HFF-Myc (cell line): Measurements from ENCODE around the gene DIP2B.

Experiments
- DNase-seq: peaks from one replicate; pipeline ENCODE4 v3.0.0-alpha.2; 2011; ENCODE audit warnings: low read depth; ENCODE audit errors: extremely low read depth
- H3K4me3 ChIP-seq: replicated peaks from 2 replicates; pipeline ENCODE4 v1.5.1; 2011; ENCODE audit warnings: low read depth, mild to moderate bottlenecking, control low read depth, low read length
- CTCF ChIP-seq: IDR thresholded peaks from 2 replicates; pipeline ENCODE4 v1.5.1; 2012; ENCODE audit warnings: mild to moderate bottlenecking, low read depth, low read length, control low read depth; ENCODE audit errors: missing control alignments

DIP2B gene

DNA sequence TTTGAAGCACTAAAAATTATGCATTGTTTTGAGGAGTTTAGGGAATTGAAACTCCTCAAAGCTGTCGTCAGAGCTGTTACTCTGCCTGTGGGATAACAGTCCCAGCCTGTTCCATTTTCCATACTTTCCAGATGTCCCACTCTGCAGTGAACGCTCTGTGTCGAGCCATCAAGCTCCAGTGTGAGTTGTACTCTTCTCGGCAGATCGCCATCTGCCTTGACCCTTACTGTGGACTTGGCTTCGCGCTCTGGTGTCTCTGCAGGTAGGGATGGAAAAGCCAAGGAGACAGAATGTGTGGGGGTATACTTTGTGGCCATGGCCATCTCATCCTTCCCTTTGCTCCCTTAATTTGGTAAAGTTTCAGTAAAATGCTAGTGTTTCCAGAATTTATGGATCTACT lies 223.6 kb downstream of the DIP2B start:
- no peak for TF ChIP-seq CTCF
- H3K4me3 ChIP-seq = no peak overlapping the region
- DNase-seq = no peak

DNA sequence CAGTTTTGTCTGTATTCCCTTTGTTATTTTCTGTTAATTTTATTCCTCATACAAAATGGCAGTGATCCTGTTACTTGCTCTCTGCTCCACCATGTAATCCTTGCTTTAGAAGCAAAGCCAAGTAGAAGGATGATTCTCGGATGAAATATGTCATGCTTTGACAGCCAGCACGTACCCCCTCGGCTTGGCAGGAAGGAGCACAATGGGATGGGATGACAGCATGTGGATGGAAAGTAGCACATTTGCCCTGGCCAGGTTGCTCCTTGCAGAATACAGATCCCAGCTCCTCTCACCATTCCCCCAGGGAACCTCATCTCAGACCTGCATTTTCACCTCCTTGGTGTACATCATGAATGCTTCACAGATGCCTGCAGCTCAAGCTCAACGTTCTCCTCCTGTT lies 224.1 kb downstream of the DIP2B start:
- no peak for DNase-seq
- H3K4me3 ChIP-seq = no peak overlapping the region
- TF ChIP-seq CTCF = no peak

DNA sequence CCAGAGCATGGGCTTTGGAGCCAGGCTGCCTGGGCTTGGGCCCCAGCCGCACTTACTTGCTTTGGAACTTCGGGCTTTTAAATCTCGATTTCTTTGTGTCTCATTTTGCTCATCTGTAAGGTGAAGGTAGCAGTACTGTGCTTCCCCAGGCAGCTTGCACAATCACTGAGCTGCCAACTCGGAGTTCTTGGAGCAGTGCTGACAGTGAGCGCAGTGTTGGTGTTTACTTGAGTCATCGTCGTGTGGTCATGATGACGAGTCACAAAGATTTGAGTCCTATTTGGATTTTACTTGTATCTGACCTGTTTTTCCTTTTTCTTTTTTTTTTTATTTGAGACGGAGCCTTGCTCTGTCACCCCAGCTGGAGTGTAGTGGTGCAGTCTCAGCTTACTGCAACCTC lies 227.8 kb downstream of the DIP2B start:
- peak; percentile 27 for DNase-seq
- TF ChIP-seq CTCF = no peak
- H3K4me3 ChIP-seq = no peak overlapping the region

DNA sequence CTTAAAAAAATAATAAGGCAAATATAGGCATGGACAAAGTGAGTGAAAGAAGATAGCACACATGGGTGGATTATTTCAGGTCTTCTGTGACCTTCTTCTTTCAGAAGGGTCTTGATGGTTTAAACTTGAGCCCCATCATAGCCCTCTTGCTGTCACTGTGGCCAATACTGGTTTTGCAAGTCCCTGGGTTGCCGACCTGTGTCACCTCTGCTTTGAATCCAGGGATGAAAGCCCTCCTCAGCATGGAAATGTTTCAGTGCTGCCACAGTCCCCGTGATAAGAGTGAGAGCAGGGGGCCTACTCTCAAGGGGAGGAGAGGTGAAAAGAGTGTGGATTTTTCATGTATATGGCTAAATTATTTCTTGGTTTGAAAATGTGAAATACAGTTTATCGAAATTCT lies 228.9 kb downstream of the DIP2B start:
- no peak overlapping the region for H3K4me3 ChIP-seq
- no peak for TF ChIP-seq CTCF
- DNase-seq = no peak

- TF ChIP-seq CTCF = peak; percentile 69
- no peak for DNase-seq
- no peak overlapping the region for H3K4me3 ChIP-seq
Measured at GRCh38 chr12:50734409-50735263, 229.9 kb downstream of the DIP2B start.

DNA sequence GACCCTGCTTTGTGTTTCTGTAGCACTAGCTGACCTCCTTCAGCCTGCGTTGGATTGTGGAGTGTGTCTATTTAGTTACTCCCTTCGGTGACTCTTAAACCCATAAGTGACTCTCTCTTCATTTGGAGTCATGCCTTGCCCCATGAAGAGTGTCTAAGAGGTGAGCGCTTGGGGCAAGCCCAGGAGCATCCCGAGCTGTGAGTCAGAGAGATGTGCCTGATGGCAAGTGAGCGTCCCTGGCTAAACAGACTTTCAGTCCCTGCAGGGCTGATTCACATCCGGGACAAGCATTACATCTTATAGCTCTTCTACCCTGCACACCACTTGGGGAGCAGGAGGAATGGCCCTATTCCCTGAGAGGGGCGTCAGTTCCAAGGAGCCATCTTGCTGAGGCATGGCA lies 234.8 kb downstream of the DIP2B start:
- no peak for TF ChIP-seq CTCF
- no peak overlapping the region for H3K4me3 ChIP-seq
- DNase-seq = no peak

GRCh38 chr12:50740307-50740706 lies 235.5 kb downstream of the DIP2B start:
- no peak for TF ChIP-seq CTCF
- no peak overlapping the region for H3K4me3 ChIP-seq
- DNase-seq = no peak
